Loucy (cell line): ENCODE data around the gene GPC4.

Source experiments
- H2AFZ ChIP-seq: fragments of 200-600 bp; sonication (generic); 2 replicates; pipeline ENCODE4 v1.6.0; 2016; ENCODE audit warnings: antibody characterized with exemption, mild to moderate bottlenecking, low read length, moderate library complexity
- H3F3A ChIP-seq: fragments of 200-600 bp; 2 replicates; pipeline ENCODE4 v1.6.0; 2016; ENCODE audit warnings: antibody characterized with exemption, low read depth, mild to moderate bottlenecking
- H3K27me3 ChIP-seq: fragments of 200-600 bp; sonication (generic); 2 replicates; pipeline ENCODE4 v1.6.1; 2014; ENCODE audit warnings: low read length, mild to moderate bottlenecking; ENCODE audit not compliant: insufficient read depth, poor library complexity, severe bottlenecking
- H3K36me3 ChIP-seq: fragments of 200-600 bp; sonication (generic); 2 replicates; pipeline ENCODE4 v1.6.1; 2016; ENCODE audit warnings: low read length; ENCODE audit not compliant: insufficient read depth
- H3K4me1 ChIP-seq: fragments of 200-600 bp; sonication (generic); 2 replicates; pipeline ENCODE4 v1.5.1; 2014; ENCODE audit warnings: low read length, mild to moderate bottlenecking; ENCODE audit not compliant: insufficient read depth, poor library complexity, severe bottlenecking
- H3K4me2 ChIP-seq: fragments of 200-600 bp; sonication (generic); 2 replicates; pipeline ENCODE4 v1.6.0; 2014; ENCODE audit warnings: antibody characterized with exemption, low read length, low read depth, mild to moderate bottlenecking; ENCODE audit not compliant: poor library complexity, severe bottlenecking
- H3K4me3 ChIP-seq: fragments of 200-600 bp; sonication (generic); 2 replicates; pipeline ENCODE4 v1.5.1; 2014; ENCODE audit warnings: low read length, mild to moderate bottlenecking, mixed read lengths; ENCODE audit not compliant: poor library complexity, severe bottlenecking
- H3K79me2 ChIP-seq: fragments of 200-600 bp; sonication (generic); 2 replicates; pipeline ENCODE4 v1.6.1; 2014; ENCODE audit warnings: low read length; ENCODE audit not compliant: insufficient read depth
- H3K9ac ChIP-seq: fragments of 200-600 bp; sonication (generic); 2 replicates; pipeline ENCODE4 v1.6.0; 2014; ENCODE audit warnings: mild to moderate bottlenecking, low read depth, low read length, moderate library complexity; ENCODE audit not compliant: poor library complexity, severe bottlenecking
- H3K9me2 ChIP-seq: fragments of 200-600 bp; sonication (generic); replicated peaks from 2 replicates; pipeline ENCODE4 v1.6.1; 2016; ENCODE audit warnings: low read depth, low read length, mixed read lengths
- H3K9me3 ChIP-seq: fragments of 200-600 bp; sonication (generic); 2 replicates; pipeline ENCODE4 v1.6.1; 2014; ENCODE audit warnings: mild to moderate bottlenecking, antibody characterized with exemption, low read length, low read depth; ENCODE audit not compliant: insufficient read depth
- H4K20me1 ChIP-seq: fragments of 200-600 bp; sonication (generic); 2 replicates; pipeline ENCODE4 v1.6.0; 2014; ENCODE audit warnings: antibody characterized with exemption, low read length, mild to moderate bottlenecking; ENCODE audit not compliant: insufficient read depth, poor library complexity, severe bottlenecking
- EZH2phosphoT487 ChIP-seq: fragments of 200-600 bp; IDR thresholded peaks from 2 replicates; pipeline ENCODE4 v1.6.1; 2018; ENCODE audit warnings: antibody characterized with exemption, mild to moderate bottlenecking, moderate library complexity, borderline replicate concordance
- TF ChIP-seq, protein P1 (sequence below): fragments of 200-600 bp; sonication (generic); conservative IDR thresholded peaks from 2 replicates; pipeline ENCODE4 v1.5.1; 2014; ENCODE audit warnings: mild to moderate bottlenecking, antibody characterized with exemption, low read length

GPC4 gene

DNA sequence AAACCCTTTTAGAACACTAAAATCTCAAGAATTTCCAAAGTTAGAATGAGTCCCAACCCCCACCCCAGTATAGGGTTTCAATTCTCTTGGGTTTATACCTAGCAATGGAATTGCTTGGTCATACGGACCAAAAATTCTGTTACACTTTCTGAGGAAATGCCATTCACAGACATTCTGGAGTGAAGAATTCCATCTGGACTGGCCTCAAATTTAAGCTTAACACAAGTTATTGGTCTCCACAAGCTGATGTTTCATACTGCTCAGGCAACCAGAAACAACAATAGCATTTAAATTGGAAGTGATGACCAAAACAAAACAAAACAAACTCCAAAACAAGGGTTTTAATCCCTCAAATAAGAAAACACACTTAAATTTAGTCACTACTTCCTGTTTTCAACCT lies 51.1 kb downstream of the GPC4 start:
- no peaks in the 10 kb centered on the region for H3K36me3 ChIP-seq
- H3K4me1 ChIP-seq: peaks cover 42% of the 10 kb centered on the region
- H3K9ac ChIP-seq: no peak overlapping the region
- no peaks in the 10 kb centered on the region for H3K79me2 ChIP-seq
- no peak overlapping the region for H3K4me3 ChIP-seq
- no peaks in the 10 kb centered on the region for H4K20me1 ChIP-seq
- TF ChIP-seq EZH2phosphoT487: no peak
- TF ChIP-seq, protein P1, sequence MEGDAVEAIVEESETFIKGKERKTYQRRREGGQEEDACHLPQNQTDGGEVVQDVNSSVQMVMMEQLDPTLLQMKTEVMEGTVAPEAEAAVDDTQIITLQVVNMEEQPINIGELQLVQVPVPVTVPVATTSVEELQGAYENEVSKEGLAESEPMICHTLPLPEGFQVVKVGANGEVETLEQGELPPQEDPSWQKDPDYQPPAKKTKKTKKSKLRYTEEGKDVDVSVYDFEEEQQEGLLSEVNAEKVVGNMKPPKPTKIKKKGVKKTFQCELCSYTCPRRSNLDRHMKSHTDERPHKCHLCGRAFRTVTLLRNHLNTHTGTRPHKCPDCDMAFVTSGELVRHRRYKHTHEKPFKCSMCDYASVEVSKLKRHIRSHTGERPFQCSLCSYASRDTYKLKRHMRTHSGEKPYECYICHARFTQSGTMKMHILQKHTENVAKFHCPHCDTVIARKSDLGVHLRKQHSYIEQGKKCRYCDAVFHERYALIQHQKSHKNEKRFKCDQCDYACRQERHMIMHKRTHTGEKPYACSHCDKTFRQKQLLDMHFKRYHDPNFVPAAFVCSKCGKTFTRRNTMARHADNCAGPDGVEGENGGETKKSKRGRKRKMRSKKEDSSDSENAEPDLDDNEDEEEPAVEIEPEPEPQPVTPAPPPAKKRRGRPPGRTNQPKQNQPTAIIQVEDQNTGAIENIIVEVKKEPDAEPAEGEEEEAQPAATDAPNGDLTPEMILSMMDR: no peak
- H2AFZ ChIP-seq: no peak overlapping the region
- no peaks in the 10 kb centered on the region for H3K27me3 ChIP-seq
- H3K9me3 ChIP-seq: no peaks in the 10 kb centered on the region
- H3K9me2 ChIP-seq: no peaks in the 10 kb centered on the region
- no peaks in the 10 kb centered on the region for H3F3A ChIP-seq
- H3K4me2 ChIP-seq: peak overlapping the region; percentile 42

DNA sequence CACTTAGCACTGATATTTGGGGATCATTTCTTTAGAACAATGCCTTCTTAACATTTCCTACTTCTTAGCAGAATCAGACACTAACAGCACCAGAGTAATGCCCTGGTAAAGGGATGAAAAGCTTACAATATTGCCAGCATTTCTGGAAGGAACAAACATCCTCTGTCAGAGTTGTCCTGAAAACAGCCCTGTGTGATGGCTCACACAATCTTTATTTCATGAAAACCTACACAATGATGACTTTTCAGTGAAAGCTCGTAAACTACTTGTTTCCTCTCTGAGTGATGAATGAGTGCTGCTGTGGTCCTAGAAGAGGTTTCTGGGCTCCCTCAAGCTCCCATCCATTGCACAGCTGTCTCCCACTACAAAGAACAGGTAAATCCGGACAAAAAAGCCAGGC lies 52.8 kb downstream of the GPC4 start:
- H3K4me3 ChIP-seq: no peak overlapping the region
- no peaks in the 10 kb centered on the region for H4K20me1 ChIP-seq
- H3K4me2 ChIP-seq: peak overlapping the region; percentile 1
- H3K9me2 ChIP-seq: no peaks in the 10 kb centered on the region
- TF ChIP-seq EZH2phosphoT487: no peak
- TF ChIP-seq, protein P1: no peak
- no peaks in the 10 kb centered on the region for H3F3A ChIP-seq
- no peaks in the 10 kb centered on the region for H3K27me3 ChIP-seq
- no peaks in the 10 kb centered on the region for H3K79me2 ChIP-seq
- H3K36me3 ChIP-seq: no peaks in the 10 kb centered on the region
- no peak overlapping the region for H3K9ac ChIP-seq
- H3K9me3 ChIP-seq: no peaks in the 10 kb centered on the region
- peaks cover 42% of the 10 kb centered on the region for H3K4me1 ChIP-seq
- no peak overlapping the region for H2AFZ ChIP-seq

DNA sequence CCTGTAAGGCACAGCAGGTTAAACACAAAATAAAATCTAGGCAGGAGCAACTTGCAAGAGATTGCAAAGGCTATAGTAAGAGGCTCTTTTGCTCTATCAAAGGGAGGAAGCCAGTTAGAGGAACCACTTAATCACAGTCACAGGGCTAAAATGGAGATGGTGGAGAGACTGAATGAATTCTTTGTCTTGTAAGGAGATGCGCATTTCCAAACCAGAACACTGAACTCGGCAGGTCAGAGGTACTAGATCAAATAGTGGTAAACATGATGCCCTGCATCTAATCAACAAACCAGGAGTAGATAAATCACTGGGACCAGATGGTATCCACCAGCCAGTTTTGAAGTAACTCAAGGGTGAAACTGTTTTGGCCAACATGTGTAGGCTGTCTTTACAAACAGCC lies 55.8 kb downstream of the GPC4 start:
- Histone ChIP-seq H3K27me3 (no peaks in the 10 kb centered on the region), H4K20me1 (no peaks in the 10 kb centered on the region), H3K9me3 (no peaks in the 10 kb centered on the region), H3K79me2 (no peaks in the 10 kb centered on the region), H3K4me1 (peaks cover 15% of the 10 kb centered on the region), H3K9me2 (no peaks in the 10 kb centered on the region), H3K36me3 (no peaks in the 10 kb centered on the region), H2AFZ (no peak overlapping the region), H3K4me3 (no peak overlapping the region), H3K9ac (no peak overlapping the region), H3K4me2 (no peak overlapping the region), H3F3A (no peaks in the 10 kb centered on the region)
- TF ChIP-seq EZH2phosphoT487: no peak
- TF ChIP-seq, protein P1: no peak
